RPMI7951 (cell line): ENCODE measurements around the gene RIBC1. TPM values are rescaled to one million over a fixed set of nuclear protein-coding genes. Genes with fewer than 3 reads are reported as not detected.
"Not testable (repeated sequence)": the region's sequence is repeated elsewhere in the genome, so short reads cannot be mapped to it uniquely, and the experiment has no call there.

Experiments
- DNase-seq: peaks from one replicate; pipeline ENCODE4 v3.0.0-alpha.2; 2012; ENCODE audit warnings: low read depth
- total RNA-seq: library from RNA; depleted of rRNA; stranded (reverse); fragments of >200 nt; shearing (Covaris generic); gene quantifications from 2 replicates; pipeline ENCODE4 v1.2.3, GENCODE V29; 2014

Gene RIBC1
- total RNA-seq, 1 experiment from 2014 or later = 1.6 TPM

- peak; percentile 71 for DNase-seq
Measured at GRCh38 chrX:53435997-53436396, 13.3 kb downstream of the RIBC1 start.

DNA sequence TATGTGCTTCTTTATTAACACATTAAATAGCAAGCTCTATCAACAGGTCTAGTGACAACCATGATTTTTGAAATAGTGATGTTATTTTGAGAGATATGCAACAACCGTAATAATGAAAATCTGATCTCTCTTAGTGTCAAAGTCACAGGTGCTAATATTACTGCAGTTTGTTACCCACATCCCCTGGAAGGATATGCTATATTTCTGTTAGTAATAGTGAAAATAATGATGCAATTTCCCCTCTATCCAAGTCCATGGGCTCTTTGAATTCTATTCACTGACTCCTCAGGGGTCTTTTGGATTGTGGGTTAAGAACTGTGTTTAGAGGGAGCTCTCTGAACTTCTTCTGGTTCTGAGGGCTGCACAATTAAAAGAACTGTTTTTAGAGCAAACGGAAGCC is 14.5 kb downstream of the RIBC1 start:
- no peak for DNase-seq

- no peak for DNase-seq
Measured at GRCh38 chrX:53438174-53438831, 15.6 kb downstream of the RIBC1 start.

- no peak for DNase-seq
Measured at GRCh38 chrX:53438832-53439230, 16.2 kb downstream of the RIBC1 start.

DNA sequence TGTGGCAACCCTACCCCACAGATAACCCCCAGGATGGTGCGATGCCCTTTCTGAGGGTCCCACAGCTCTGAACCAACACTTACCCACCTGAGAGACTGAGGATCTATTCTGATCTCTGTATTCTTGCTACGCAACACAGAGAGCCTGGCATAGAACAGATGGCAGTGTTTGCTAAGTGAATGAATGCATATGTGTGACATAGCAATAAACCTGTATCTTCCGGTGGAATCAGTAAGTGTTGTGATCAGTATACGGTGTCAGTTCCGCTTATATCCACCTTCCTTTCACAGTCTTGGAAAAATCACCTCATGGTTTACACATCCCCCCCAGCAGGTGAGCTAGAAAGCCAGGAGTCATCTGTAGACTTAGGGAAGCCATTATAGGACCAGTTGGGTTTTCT is 17.4 kb downstream of the RIBC1 start:
- DNase-seq = no peak

GRCh38 chrX:53440621-53441517 is 18.2 kb downstream of the RIBC1 start:
- peak; percentile 84 for DNase-seq

GRCh38 chrX:53441531-53442321 is 19.1 kb downstream of the RIBC1 start:
- peak; percentile 83 for DNase-seq

DNA sequence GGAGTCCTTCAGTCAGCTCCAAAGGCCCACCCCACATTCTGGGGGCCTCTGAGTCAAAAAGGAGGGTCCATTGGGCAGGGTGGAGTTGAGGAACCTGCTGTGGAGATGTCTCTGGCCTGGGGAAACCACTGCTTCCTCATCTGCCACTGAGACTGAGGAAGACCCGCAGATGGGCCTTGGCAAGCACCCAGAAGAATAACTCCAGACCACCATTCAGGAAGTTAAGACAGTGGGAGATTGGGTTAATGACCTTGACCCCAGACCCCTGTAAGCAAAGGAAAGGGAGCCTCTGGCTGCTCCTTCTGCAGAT is 19.6 kb downstream of the RIBC1 start:
- no peak for DNase-seq

DNA sequence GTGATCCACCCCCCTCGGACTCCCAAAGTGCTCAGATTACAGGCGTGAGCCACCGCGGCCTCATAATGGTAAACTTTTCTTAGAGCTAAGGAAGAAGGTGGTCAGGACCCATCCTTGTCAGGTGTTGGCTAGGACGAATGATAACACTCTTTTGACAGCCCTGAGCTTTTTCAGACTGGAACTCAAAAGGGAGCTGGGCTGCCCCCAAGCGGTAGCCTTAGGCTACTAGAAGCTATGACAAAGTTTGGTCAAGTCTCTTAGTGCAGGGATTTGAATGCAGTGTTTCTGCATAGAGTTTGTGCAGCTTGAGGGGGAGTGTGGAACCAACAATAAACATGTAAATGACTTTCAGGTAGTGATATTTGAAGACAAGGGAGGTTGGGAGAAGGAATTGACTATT is 23.3 kb downstream of the RIBC1 start:
- peak; percentile 46 for DNase-seq

DNA sequence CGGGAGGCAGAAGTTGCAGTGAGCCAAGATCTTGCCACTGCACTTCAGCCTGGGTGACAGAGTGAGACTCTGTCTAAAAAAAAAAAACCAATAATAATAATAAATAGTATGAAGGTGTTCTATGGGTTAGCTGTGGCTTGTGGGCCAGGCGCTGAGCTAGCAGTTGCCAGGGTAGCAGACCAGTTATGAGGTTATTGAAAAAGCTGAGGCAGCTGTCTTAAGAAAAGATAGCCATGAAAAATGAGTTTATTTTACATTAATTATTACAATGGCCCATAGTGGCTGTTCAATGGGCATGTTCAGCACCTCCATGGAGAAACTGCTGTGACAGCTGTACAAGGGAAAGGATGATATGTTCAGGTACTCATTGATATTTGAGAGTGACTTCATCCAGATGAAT is 24.8 kb downstream of the RIBC1 start:
- no peak for DNase-seq

DNA sequence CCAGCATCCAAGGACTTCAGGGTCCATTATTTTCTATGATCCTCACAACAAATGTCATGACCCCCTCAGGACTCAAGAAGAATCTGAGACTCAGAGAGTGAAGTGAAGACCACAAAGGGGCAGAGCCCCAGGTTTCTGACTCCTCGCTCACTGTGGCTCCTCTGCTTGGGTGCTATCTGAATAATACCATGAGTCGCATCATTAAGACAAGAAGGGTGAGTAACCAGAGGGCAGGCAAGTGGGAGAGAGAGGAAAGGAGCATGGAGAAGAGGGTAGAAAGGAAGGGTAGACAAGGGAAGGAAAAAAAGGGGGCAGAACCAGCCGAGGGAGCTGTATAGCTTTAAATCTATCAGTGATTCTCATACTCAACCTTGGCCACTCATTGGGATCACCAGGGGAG is 27.0 kb downstream of the RIBC1 start:
- no peak for DNase-seq

- no peak for DNase-seq
Measured at GRCh38 chrX:53452812-53453211, 30.1 kb downstream of the RIBC1 start.

DNA sequence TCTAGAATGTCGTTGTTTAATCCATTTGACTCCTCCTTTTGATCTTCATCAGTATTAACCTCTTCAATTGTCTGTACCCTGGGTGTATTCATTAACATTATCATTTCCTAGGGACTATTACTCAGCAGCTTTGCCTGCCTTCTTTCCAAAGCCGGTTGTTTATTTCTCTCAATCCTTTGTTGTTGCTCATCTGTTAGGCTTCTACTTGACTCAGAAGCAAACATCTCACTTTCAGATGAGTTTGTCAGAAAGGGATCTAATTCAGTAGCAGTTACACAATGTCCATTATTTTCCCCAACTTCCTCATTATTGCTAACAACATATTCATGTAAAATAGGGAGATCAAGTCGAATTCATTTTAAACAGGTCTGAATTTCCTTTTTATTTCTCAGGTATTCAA is 33.6 kb downstream of the RIBC1 start:
- peak; percentile 10 for DNase-seq

DNA sequence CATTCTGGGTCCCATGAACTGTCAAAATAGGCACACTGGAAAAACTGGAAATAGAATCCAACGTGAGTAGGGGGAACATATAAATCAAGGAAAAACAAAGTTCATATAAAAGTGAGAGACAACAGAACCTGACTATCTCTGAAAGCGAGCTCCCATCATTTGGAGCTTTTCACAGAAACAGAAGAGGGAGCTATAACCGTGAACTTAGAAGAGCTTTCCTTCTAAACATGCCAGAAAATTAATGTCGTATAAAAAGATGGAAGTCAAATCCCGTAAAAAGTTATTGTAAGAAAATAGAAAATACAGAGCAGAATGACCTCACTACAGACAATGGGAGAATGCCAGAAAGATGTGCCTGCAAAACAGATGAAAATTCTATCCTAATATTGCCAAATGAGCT is 35.4 kb downstream of the RIBC1 start:
- peak; percentile 26 for DNase-seq

- not testable (repeated sequence) for DNase-seq
Measured at GRCh38 chrX:53468659-53469058, 46.0 kb downstream of the RIBC1 start.

- DNase-seq = peak; percentile 47
Measured at GRCh38 chrX:53471346-53471745, 48.7 kb downstream of the RIBC1 start.

DNA sequence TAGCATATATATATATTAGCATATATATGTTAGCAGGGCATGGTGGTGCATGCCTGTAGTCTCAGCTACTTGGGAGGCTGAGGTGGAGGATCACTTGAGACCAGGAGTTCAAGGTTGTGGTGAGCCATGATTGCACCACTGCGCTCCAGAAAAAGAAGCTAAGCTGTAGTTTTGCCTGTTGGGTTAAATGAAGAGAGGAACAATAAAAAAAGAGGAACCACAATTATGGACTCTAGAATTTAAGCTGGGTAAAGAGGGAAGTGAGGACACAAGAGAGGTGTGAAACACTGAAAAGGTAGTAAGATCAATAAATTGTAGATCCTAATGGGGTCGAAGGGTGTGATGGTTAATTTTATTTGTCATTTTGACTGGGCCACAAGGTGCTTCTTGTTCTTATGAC is 52.0 kb downstream of the RIBC1 start:
- DNase-seq = no peak

DNA sequence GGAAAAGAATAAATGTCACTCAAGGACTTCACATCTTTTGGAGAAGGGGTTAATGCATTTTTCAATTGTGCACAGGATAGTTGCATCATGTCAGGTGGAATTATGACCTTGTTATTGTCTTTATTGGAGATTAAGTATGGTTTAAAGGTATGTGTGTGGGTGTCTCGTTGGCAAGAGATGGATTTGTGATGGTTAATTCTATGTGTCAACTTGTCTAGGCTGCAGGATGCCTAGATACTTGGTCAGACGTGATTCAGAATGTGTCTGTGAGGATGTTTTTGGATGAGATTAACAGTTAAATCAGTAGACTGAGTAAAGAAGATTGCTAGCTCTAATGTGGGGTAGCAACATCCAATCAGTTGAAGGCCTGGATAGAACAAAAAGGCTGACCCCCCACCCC is 53.7 kb downstream of the RIBC1 start:
- DNase-seq = no peak

DNA sequence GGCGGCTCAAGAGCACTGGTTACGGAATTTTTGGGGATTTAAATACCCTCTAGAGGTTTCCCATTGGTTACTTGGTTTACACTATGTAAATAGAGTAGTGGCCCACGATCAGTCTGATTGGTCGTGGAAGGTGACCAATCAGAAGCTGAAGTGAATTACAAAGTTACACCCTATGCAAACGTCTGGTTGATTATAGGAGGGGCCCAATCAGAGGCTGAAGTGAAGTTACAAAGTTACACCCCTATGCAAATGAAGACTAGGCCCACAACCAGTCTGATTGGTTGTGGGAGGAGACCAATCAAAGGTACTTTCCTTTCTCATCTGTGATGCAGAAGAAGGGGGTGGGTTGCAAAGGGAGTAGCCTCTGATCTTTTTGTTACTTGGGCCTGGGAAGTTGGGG is 56.6 kb downstream of the RIBC1 start:
- peak; percentile 89 for DNase-seq
